ENCODE measurements around the gene NR4A1. TPM values are rescaled to one million over a fixed set of nuclear protein-coding genes. Genes with fewer than 3 reads are reported as not detected.

Gene NR4A1
- total RNA-seq, 2 donors from 2014 or later, result 113 to 136 TPM

DNA sequence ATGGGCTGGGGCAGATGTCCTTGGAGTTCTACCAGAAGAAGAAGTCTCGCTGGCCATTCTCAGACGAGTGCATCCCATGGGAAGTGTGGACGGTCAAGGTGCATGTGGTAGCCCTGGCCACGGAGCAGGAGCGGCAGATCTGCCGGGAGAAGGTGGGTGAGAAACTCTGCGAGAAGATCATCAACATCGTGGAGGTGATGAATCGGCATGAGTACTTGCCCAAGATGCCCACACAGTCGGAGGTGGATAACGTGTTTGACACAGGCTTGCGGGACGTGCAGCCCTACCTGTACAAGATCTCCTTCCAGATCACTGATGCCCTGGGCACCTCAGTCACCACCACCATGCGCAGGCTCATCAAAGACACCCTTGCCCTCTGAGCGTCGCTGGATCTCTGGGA is 25.6 kb downstream of the NR4A1 start:
- Mint-ChIP-seq H3K27me3 (ENCODE audit: low read depth) (no peaks in the 10 kb centered on the region), H3K9me3 (no peaks in the 10 kb centered on the region), H3K27ac (no peak overlapping the region), H3K4me1 (ENCODE audit: low read depth) (peaks cover 29% of the 10 kb centered on the region), H3K36me3 (ENCODE audit: insufficient read depth in 2 of 2) (peaks cover 8 to 17% of the 10 kb centered on the region in 2 donors), H3K4me3 (no peak overlapping the region)
- DNase-seq, result no peak
- ATAC-seq (replicated peaks in 1 of 2), result no peak

- peaks cover 20% of the 10 kb centered on the region for H3K4me1 Mint-ChIP-seq (ENCODE audit: low read depth)
- no peaks in the 10 kb centered on the region for H3K9me3 Mint-ChIP-seq
- no peak overlapping the region for H3K27ac Mint-ChIP-seq
- H3K4me3 Mint-ChIP-seq, result no peak overlapping the region
- DNase-seq (no peak), ATAC-seq (replicated peaks in 1 of 2) (no peak)
- peaks cover 8 to 14% of the 10 kb centered on the region in 2 donors for H3K36me3 Mint-ChIP-seq (ENCODE audit: insufficient read depth in 2 of 2)
- H3K27me3 Mint-ChIP-seq (ENCODE audit: low read depth), result no peaks in the 10 kb centered on the region
Measured at GRCh38 chr12:52078276-52078675, 27.0 kb downstream of the NR4A1 start.

DNA sequence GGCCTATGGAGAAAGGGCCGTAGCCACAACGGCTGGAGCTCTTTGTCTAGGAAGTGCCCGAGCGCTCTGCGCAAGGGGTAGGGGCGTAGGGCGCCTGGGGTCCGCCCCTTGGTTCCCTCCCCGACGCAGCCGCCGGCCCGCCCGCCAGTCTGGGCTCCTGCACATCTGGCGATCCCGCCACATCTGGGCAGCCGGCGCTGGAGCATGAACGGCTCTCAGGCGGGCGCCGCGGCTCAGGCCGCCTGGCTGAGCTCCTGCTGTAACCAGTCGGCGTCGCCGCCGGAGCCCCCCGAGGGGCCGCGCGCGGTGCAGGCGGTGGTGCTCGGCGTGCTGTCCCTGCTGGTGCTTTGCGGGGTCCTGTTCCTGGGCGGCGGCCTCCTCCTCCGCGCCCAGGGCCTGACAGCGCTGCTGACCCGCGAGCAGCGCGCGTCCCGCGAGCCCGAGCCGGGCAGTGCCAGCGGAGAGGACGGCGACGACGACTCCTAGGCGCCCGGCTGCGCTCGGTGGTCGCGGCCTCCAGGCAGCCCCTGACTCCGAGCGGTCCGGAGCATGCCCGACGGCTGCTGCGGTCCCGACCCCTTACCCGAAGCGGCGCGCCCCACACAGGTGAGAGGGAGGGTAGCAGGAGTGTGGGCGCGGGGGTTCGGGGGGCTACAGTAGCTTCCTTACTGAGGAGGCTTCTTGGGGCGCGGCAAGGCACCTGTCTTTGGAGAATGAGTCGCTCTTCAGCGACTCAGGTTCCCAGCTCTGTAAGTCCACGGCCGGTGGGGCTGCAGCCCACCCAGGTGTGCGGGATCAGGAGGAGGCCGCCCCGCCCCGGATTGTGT is 28.5 kb downstream of the NR4A1 start, which contains the start of gene SMIM41:
SMIM41 (plus strand) TSS at position 129 of the 827 bp plus-strand sequence; CDS start at position 205, 76 bp downstream.
- no peaks in the 10 kb centered on the region for H3K27me3 Mint-ChIP-seq (ENCODE audit: low read depth)
- peaks cover 14% of the 10 kb centered on the region for H3K4me1 Mint-ChIP-seq (ENCODE audit: low read depth)
- ATAC-seq (replicated peaks in 1 of 2), result no peak
- no peak within 1 kb of the TSS for H3K27ac Mint-ChIP-seq
- no peak within 1 kb of the TSS for H3K4me3 Mint-ChIP-seq
- no peaks in the 10 kb centered on the region for H3K9me3 Mint-ChIP-seq
- H3K36me3 Mint-ChIP-seq (ENCODE audit: insufficient read depth in 2 of 2), result peaks cover 0 to 6% of the 10 kb centered on the region in 2 donors
- DNase-seq, result no peak

GRCh38 chr12:52080403-52081251 is 29.4 kb downstream of the NR4A1 start:
- Mint-ChIP-seq H3K27me3 (ENCODE audit: low read depth) (no peaks in the 10 kb centered on the region), H3K4me3 (no peak overlapping the region), H3K27ac (no peak overlapping the region), H3K9me3 (no peaks in the 10 kb centered on the region), H3K36me3 (ENCODE audit: insufficient read depth in 2 of 2) (peaks cover 0 to 6% of the 10 kb centered on the region in 2 donors), H3K4me1 (ENCODE audit: low read depth) (peaks cover 14% of the 10 kb centered on the region)
- no peak for DNase-seq
- ATAC-seq (replicated peaks in 1 of 2), result no peak

GRCh38 chr12:52081263-52081733 is 30.1 kb downstream of the NR4A1 start:
- Mint-ChIP-seq H3K36me3 (ENCODE audit: insufficient read depth in 2 of 2) (peaks cover 0 to 6% of the 10 kb centered on the region in 2 donors), H3K27me3 (ENCODE audit: low read depth) (no peaks in the 10 kb centered on the region), H3K27ac (no peak overlapping the region)

DNA sequence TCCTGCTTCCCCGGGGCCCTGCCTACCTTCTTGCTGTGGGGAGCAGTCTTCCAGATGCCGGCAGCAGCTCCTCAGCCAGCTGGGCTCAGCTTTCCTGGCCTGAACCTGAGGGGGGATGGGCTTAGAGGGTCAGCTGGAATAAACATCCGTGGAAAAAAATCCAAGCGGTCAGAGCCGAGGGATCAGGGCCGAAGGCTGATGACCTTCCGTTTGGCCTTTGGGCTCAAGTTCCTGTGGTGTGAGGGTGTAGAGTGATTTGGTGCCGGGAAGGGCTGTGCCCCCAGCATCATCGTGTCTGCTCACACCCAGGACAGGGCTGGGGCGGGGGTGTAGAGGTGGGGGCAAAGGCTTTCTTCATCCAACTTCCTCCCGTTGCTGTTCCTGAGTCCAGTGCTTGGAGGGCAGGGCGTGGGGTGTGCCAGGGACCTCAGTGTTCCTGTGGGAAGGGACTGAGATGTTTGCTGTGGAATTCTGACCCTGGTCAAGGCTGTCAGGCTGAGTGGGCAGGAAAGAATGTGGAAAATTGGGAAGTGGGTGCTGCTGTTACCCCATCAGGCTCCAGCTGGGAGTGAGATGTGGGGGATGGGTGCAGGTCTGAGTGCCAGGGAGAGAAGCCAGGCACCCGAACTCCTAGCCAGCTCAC is 30.9 kb downstream of the NR4A1 start:
- no peak for DNase-seq
- Mint-ChIP-seq H3K9me3 (no peaks in the 10 kb centered on the region), H3K4me3 (no peak overlapping the region), H3K36me3 (ENCODE audit: insufficient read depth in 2 of 2) (peaks cover 0 to 6% of the 10 kb centered on the region in 2 donors), H3K27ac (no peak overlapping the region), H3K27me3 (ENCODE audit: low read depth) (peaks cover under 1% of the 10 kb centered on the region), H3K4me1 (ENCODE audit: low read depth) (peaks cover 14% of the 10 kb centered on the region)
- ATAC-seq (replicated peaks in 1 of 2), result no peak

More at GRCh38 chr12:52081263-52081733, 30.1 kb downstream of the NR4A1 start:
- DNase-seq, result no peak
- no peak overlapping the region for H3K4me3 Mint-ChIP-seq
- H3K9me3 Mint-ChIP-seq, result no peaks in the 10 kb centered on the region
- peaks cover 14% of the 10 kb centered on the region for H3K4me1 Mint-ChIP-seq (ENCODE audit: low read depth)
- peak in 1 of 2 donors; percentile 14 for ATAC-seq (replicated peaks in 1 of 2)

DNA sequence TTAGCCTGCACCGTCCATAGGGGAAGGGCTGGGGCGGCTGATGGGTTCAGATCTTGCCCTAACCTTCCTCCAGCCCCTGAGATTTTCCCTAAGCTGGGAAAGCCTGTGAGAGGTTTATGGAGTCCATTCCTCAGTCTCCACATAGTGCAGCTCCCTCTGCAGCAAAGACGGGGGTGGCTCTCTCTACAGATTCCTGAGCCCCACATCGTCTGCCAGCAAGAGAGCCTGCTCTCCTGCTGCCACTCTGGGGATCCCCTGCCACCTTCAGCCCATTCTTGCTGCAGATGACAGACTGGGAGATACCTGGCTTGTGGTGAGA is 31.4 kb downstream of the NR4A1 start:
- DNase-seq (no peak), ATAC-seq (replicated peaks in 1 of 2) (no peak)
- Mint-ChIP-seq H3K4me1 (ENCODE audit: low read depth) (peaks cover 14% of the 10 kb centered on the region), H3K9me3 (no peaks in the 10 kb centered on the region), H3K27ac (no peak overlapping the region), H3K4me3 (no peak overlapping the region), H3K27me3 (ENCODE audit: low read depth) (peaks cover 5% of the 10 kb centered on the region), H3K36me3 (ENCODE audit: insufficient read depth in 2 of 2) (peaks cover 0 to 4% of the 10 kb centered on the region in 2 donors)

DNA sequence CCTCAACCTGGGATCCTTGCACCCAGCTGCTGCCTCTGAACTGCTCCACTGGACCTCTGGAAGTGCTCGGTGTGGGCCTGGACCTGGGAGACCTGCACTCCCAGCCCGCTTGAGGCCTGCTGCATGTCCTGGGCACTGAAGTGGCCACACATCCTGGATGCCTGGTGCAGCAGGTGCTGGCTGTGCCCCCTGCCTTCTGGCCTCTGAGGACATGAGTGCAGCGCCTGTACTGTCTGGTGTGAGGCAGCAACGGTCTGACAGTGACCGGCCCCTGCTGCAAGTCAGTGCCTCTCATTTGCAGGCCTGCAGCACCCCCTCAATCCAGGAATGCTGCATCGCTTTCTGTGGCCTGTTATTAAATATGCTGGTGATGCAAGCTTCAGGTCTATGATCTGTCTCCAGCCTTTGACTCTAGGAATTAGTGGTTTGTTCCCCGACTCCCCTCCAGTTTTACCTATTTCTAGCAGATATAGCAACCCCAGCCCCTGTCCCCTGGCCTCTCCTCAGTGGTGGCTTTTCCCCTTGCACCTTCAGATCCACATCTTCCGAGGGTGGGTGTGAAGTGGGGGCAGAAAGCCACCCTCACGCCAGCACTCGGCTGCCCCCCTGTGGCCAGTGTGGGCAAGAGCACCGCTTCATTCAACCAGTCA is 31.9 kb downstream of the NR4A1 start:
- Mint-ChIP-seq H3K27ac (no peak overlapping the region), H3K9me3 (no peaks in the 10 kb centered on the region), H3K4me1 (ENCODE audit: low read depth) (peaks cover 14% of the 10 kb centered on the region), H3K4me3 (no peak overlapping the region), H3K27me3 (ENCODE audit: low read depth) (peaks cover 10% of the 10 kb centered on the region), H3K36me3 (ENCODE audit: insufficient read depth in 2 of 2) (no peaks in the 10 kb centered on the region)
- DNase-seq (peak; percentile 74 to 76), ATAC-seq (replicated peaks in 1 of 2) (peak; percentile 78)

DNA sequence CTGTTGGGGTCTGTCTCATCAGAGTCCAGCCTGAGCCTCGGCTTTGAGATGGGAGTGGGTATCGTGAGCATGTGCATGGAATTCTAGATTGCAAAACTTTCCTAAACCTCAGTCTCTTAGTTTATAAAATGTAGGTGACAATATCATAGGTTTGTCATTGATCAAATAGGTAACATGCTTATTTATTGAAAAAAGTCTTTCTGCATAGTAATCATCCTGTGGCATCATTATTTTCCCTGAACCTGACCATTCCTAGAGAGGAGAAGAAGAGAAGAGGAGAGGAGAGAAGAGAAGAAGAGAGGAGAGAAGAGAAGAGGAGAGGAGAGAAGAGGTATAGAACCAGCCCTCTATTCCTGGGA is 32.4 kb downstream of the NR4A1 start:
- H3K4me3 Mint-ChIP-seq, result no peak overlapping the region
- ATAC-seq (replicated peaks in 1 of 2), result no peak

GRCh38 chr12:52084491-52085231 is 33.4 kb downstream of the NR4A1 start:
- ATAC-seq (replicated peaks in 1 of 2), result no peak
- Mint-ChIP-seq H3K27me3 (ENCODE audit: low read depth) (peaks cover 19% of the 10 kb centered on the region), H3K4me3 (no peak overlapping the region), H3K36me3 (ENCODE audit: insufficient read depth in 2 of 2) (no peaks in the 10 kb centered on the region), H3K4me1 (ENCODE audit: low read depth) (peaks cover 14% of the 10 kb centered on the region), H3K9me3 (no peaks in the 10 kb centered on the region), H3K27ac (no peak overlapping the region)
- DNase-seq, result no peak

More for the DNA sequence above, 32.4 kb downstream of the NR4A1 start:
- no peaks in the 10 kb centered on the region for H3K9me3 Mint-ChIP-seq
- H3K36me3 Mint-ChIP-seq (ENCODE audit: insufficient read depth in 2 of 2), result no peaks in the 10 kb centered on the region
- peaks cover 14% of the 10 kb centered on the region for H3K4me1 Mint-ChIP-seq (ENCODE audit: low read depth)
- no peak for DNase-seq
- H3K27me3 Mint-ChIP-seq (ENCODE audit: low read depth), result peaks cover 12% of the 10 kb centered on the region
- H3K27ac Mint-ChIP-seq, result peak overlapping the region; percentile 61

GRCh38 chr12:52085682-52086180 is 34.5 kb downstream of the NR4A1 start:
- H3K4me3 Mint-ChIP-seq, result no peak overlapping the region
- no peak overlapping the region for H3K27ac Mint-ChIP-seq
- ATAC-seq (replicated peaks in 1 of 2), result no peak
- peaks cover 14% of the 10 kb centered on the region for H3K4me1 Mint-ChIP-seq (ENCODE audit: low read depth)
- peaks cover 26% of the 10 kb centered on the region for H3K27me3 Mint-ChIP-seq (ENCODE audit: low read depth)
- no peak for DNase-seq
- no peaks in the 10 kb centered on the region for H3K9me3 Mint-ChIP-seq
- H3K36me3 Mint-ChIP-seq (ENCODE audit: insufficient read depth in 2 of 2), result no peaks in the 10 kb centered on the region

DNA sequence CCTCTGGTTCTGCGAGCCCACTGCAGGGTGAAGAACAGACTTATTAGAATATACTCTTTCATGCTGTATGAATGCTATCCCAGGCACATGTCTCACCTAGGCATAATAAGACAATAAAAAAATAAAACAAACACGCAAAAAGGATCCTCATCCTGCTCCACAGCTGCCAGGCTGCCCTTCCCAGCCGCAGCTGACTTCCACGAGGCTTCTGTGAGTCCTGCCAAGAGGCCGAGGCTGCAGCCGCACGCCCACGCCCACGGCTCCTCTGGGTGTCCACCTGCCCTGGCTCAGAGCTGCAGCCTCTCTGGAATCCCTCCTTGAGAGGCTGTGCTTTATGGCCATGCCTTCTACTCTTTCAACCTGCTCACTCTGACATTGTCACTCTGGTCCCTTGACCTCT is 35.1 kb downstream of the NR4A1 start:
- no peak overlapping the region for H3K27ac Mint-ChIP-seq
- peaks cover 14% of the 10 kb centered on the region for H3K4me1 Mint-ChIP-seq (ENCODE audit: low read depth)
- H3K36me3 Mint-ChIP-seq (ENCODE audit: insufficient read depth in 2 of 2), result no peaks in the 10 kb centered on the region
- ATAC-seq (replicated peaks in 1 of 2), result no peak
- no peak overlapping the region for H3K4me3 Mint-ChIP-seq
- no peak for DNase-seq
- H3K27me3 Mint-ChIP-seq (ENCODE audit: low read depth), result peaks cover 31% of the 10 kb centered on the region
- H3K9me3 Mint-ChIP-seq, result no peaks in the 10 kb centered on the region

All from activated T-cell treated with anti-CD3 and anti-CD28 coated beads, Interleukin-2, amount 50 U/mL, for 72 hours (primary cell).